ENCODE results near the gene ADAMTS6. TPM values are rescaled to one million over a fixed set of nuclear protein-coding genes. Genes with fewer than 3 reads are reported as not detected.

Gene ADAMTS6
- total RNA-seq, 2 experiments from 2014 or later, result 1.1 to 1.9 TPM

DNA sequence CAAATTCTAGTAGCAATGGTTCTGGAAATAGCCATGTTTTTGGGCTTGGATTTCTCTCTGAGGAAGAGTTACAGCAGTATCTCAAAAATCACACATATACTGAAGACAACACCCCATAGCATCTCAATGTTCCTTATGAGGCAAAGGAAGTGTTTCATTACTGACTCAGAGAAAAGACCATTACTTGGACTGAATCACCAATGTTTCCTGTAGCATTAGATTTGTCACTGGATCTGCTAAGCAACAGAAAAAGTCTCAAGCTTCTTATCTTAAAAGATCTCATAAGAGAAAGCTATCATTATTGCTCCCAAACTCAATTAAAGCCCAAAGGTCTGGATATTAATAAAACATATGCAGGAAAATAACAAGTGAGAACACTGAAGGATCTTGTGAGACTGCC is 272.4 kb downstream of the ADAMTS6 start:
- no peak for TF ChIP-seq CTCF (IDR thresholded peaks at IDR 0.05)
- no peak for DNase-seq
- no peaks in the 10 kb centered on the region for H3K9me3 Mint-ChIP-seq
- no peaks in the 10 kb centered on the region for H3K4me1 Mint-ChIP-seq (ENCODE audit: low read depth)
- CTCF ChIA-PET, result no interaction called here
- H3K36me3 Mint-ChIP-seq (ENCODE audit: low read depth), result no peaks in the 10 kb centered on the region
- no peak for ATAC-seq
- no peaks in the 10 kb centered on the region for H3K27me3 Mint-ChIP-seq
- H3K4me3 Mint-ChIP-seq, result no peak overlapping the region
- POLR2A ChIA-PET, result no interaction called here
- no peak overlapping the region for H3K27ac Mint-ChIP-seq
- intact Hi-C loops (cut with micrococcal nuclease), result no loop called here

DNA sequence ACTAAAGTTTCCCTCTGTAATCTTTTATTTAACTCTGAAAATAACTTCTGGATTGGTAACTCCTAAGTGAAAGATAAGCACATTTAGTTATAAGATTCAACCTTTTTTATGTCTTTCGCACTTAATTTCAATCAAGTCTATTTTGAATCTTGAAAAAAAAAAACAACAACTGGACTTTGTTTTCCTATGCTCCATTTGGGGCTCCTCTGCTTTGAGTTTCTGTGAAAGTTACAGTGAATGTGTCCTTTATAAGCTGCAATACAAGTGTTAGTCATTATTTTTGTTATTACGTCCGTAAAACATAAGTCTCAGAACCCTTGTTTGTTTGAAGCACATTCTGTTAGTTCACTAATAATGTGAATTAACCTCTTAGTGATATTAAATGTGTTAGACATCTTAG is 276.8 kb downstream of the ADAMTS6 start:
- ChIA-PET CTCF (no interaction called here), POLR2A (no interaction called here)
- Mint-ChIP-seq H3K4me3 (no peak overlapping the region), H3K27me3 (no peaks in the 10 kb centered on the region), H3K4me1 (ENCODE audit: low read depth) (no peaks in the 10 kb centered on the region), H3K27ac (no peak overlapping the region), H3K9me3 (no peaks in the 10 kb centered on the region), H3K36me3 (ENCODE audit: low read depth) (no peaks in the 10 kb centered on the region)
- ATAC-seq (no peak), DNase-seq (no peak)
- intact Hi-C loops (cut with micrococcal nuclease), result no loop called here
- no peak for TF ChIP-seq CTCF (IDR thresholded peaks at IDR 0.05)

DNA sequence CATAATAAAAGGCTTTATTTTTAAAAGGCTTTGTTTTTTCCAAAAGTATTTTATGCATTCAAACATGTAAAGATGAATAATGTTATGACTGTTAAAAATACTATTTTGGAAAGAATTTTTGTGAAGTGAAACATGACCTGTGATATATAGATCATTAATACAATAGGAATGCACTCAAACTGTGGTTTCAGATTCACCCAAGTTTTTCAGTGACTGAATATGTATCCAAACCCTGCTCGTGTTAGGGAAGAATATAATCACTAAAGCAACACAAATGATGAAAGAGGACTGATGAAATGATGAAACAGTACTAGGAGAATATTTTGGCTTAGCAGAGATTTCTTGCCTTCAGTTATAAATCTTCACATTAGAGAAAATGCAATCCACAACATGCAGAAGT is 278.0 kb downstream of the ADAMTS6 start:
- POLR2A ChIA-PET, result no interaction called here
- intact Hi-C loops (cut with micrococcal nuclease), result no loop called here
- Mint-ChIP-seq H3K4me1 (ENCODE audit: low read depth) (no peaks in the 10 kb centered on the region), H3K4me3 (no peak overlapping the region), H3K9me3 (no peaks in the 10 kb centered on the region), H3K36me3 (ENCODE audit: low read depth) (no peaks in the 10 kb centered on the region), H3K27ac (no peak overlapping the region), H3K27me3 (no peaks in the 10 kb centered on the region)
- no peak for TF ChIP-seq CTCF (IDR thresholded peaks at IDR 0.05)
- DNase-seq (no peak), ATAC-seq (no peak)
- CTCF ChIA-PET, result no interaction called here

- TF ChIP-seq CTCF (IDR thresholded peaks at IDR 0.05), result no peak
- no peaks in the 10 kb centered on the region for H3K36me3 Mint-ChIP-seq (ENCODE audit: low read depth)
- H3K27me3 Mint-ChIP-seq, result no peaks in the 10 kb centered on the region
- no peak for ATAC-seq
- no peak overlapping the region for H3K4me3 Mint-ChIP-seq
- no peak for DNase-seq
- POLR2A ChIA-PET, result no interaction called here
- CTCF ChIA-PET, result interaction anchor here (0.8 kb wide), 1 partner anchor 283 kb away, joined by 4 read pairs; no protein-coding TSS in a partner anchor
- H3K9me3 Mint-ChIP-seq, result no peaks in the 10 kb centered on the region
- H3K27ac Mint-ChIP-seq, result no peak overlapping the region
- peaks cover 3% of the 10 kb centered on the region for H3K4me1 Mint-ChIP-seq (ENCODE audit: low read depth)
- intact Hi-C loops (cut with micrococcal nuclease), result no loop called here
Measured at GRCh38 chr5:65199993-65200675, 281.6 kb downstream of the ADAMTS6 start.

- POLR2A ChIA-PET, result no interaction called here
- Mint-ChIP-seq H3K4me1 (ENCODE audit: low read depth) (peaks cover 3% of the 10 kb centered on the region), H3K36me3 (ENCODE audit: low read depth) (no peaks in the 10 kb centered on the region), H3K9me3 (no peaks in the 10 kb centered on the region), H3K27ac (no peak overlapping the region), H3K27me3 (no peaks in the 10 kb centered on the region), H3K4me3 (no peak overlapping the region)
- no peak for TF ChIP-seq CTCF (IDR thresholded peaks at IDR 0.05)
- DNase-seq (no peak), ATAC-seq (no peak)
- intact Hi-C loops (cut with micrococcal nuclease), result no loop called here
- CTCF ChIA-PET, result no interaction called here
Measured at GRCh38 chr5:65198456-65199120, 283.1 kb downstream of the ADAMTS6 start.
